ENCODE data around the gene OTULINL.

DNA sequence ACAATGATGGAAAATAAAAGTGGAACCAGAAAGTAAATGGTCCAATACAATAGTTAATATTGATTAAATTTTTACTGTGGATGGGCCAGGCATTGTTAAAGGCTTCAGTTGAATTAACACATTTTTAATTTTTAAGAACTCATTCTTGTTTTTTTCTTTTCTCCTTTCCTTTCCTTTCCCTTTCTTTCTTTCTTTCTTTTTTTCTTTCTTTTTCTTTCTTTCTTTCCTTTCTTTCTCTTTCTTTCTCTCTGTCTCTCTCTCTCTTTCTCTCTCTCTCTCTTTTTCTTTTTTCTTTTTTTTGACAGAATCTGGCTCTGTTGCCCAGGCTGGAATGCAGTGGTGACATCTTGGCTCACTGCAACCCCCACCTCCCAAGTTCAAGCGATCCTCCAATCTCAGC is 13.3 kb upstream of the OTULINL start:
- TF ChIP-seq POLR2AphosphoS5 (IDR thresholded peaks at IDR 0.05) = no peak
- TF ChIP-seq, protein P1, sequence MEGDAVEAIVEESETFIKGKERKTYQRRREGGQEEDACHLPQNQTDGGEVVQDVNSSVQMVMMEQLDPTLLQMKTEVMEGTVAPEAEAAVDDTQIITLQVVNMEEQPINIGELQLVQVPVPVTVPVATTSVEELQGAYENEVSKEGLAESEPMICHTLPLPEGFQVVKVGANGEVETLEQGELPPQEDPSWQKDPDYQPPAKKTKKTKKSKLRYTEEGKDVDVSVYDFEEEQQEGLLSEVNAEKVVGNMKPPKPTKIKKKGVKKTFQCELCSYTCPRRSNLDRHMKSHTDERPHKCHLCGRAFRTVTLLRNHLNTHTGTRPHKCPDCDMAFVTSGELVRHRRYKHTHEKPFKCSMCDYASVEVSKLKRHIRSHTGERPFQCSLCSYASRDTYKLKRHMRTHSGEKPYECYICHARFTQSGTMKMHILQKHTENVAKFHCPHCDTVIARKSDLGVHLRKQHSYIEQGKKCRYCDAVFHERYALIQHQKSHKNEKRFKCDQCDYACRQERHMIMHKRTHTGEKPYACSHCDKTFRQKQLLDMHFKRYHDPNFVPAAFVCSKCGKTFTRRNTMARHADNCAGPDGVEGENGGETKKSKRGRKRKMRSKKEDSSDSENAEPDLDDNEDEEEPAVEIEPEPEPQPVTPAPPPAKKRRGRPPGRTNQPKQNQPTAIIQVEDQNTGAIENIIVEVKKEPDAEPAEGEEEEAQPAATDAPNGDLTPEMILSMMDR (IDR thresholded peaks at IDR 0.05) = no peak

All from breast epithelium (tissue), 3 donors.